B cell (primary cell): Measurements from ENCODE around the gene RNF4. TPM values are rescaled to one million over a fixed set of nuclear protein-coding genes. Genes with fewer than 3 reads are reported as not detected.

Experiments
- ATAC-seq: fragments of 200-7000 bp; cut with Tn5 transposase; one replicate; pipeline ENCODE4 v1.10.0; 2021; ENCODE audit warnings: low read depth, mild to moderate bottlenecking, moderate number of reproducible peaks, moderate library complexity
- CTCF ChIA-PET: fragments of 350-600 bp; sonication (Branson Sonifier 250); formaldehyde crosslinking; loops from one replicate; lab custom pipeline; 2021; ENCODE audit warnings: antibody characterized with exemption, inconsistent platforms; lab: Charles Lee
- POLR2A ChIA-PET: fragments of 350-600 bp; sonication (Branson Sonifier 250); formaldehyde crosslinking; loops from one replicate; lab custom pipeline; 2021; ENCODE audit warnings: antibody characterized with exemption; lab: Charles Lee
- DNase-seq: peaks from one replicate; pipeline ENCODE4 v3.0.0; 2013
- H2AFZ ChIP-seq: 2 replicates; pipeline ENCODE4 v1.6.1; 2012; ENCODE audit warnings: mild to moderate bottlenecking, low read depth, low read length; ENCODE audit not compliant: insufficient read depth, poor library complexity, severe bottlenecking
- H3K27ac ChIP-seq, 2 donors: 1 replicate in 1 of 2; 2 replicates in 1 of 2; pipeline ENCODE4 v1.5.1; 2012 to 2013; ENCODE audit warnings: low read length in 2 of 2, mild to moderate bottlenecking in 2 of 2, moderate library complexity in 1 of 2
- H3K27me3 ChIP-seq, 4 experiments: fragments of 200-600 bp in 1 of 4; sonication (generic) in 1 of 4; replicated peaks in 1 of 4; 1 replicate in 2 of 4; 2 replicates in 2 of 4; pipeline versions ENCODE4 v1.6.1 to v1.7.0; 2013 to 2016; ENCODE audit warnings: low read length in 3 of 4, mild to moderate bottlenecking in 2 of 4, mixed read lengths in 1 of 4, moderate library complexity in 1 of 4; ENCODE audit not compliant: insufficient read depth in 4 of 4, control insufficient read depth in 3 of 4; ENCODE audit errors: control extremely low read depth in 1 of 4
- H3K36me3 ChIP-seq, 2 experiments: replicated peaks in 1 of 2; 1 replicate in 1 of 2; 2 replicates in 1 of 2; pipeline versions ENCODE4 v1.6.1 to v1.7.1; 2013; ENCODE audit warnings: low read length in 1 of 2; ENCODE audit not compliant: insufficient read depth in 2 of 2, control insufficient read depth in 1 of 2; ENCODE audit errors: control extremely low read depth in 1 of 2, extremely low read depth in 1 of 2
- H3K4me1 ChIP-seq, 2 donors: fragments of 200-600 bp in 1 of 2; sonication (generic) in 1 of 2; 1 replicate in 1 of 2; 2 replicates in 1 of 2; pipeline versions ENCODE4 v1.5.1 to v1.6.1; 2013 to 2017; ENCODE audit warnings: low read length in 2 of 2; ENCODE audit not compliant: control insufficient read depth in 2 of 2, insufficient read depth in 2 of 2
- H3K4me2 ChIP-seq: replicated peaks from 2 replicates; pipeline ENCODE3; 2012; ENCODE audit warnings: mild to moderate bottlenecking, low read depth, low read length; ENCODE audit not compliant: poor library complexity, severe bottlenecking
- H3K4me3 ChIP-seq, 5 experiments: fragments of 200-600 bp in 1 of 5; sonication (generic) in 1 of 5; 1 replicate in 3 of 5; 2 replicates in 2 of 5; pipeline versions ENCODE4 v1.5.1 to v1.7.0; 2011 to 2016; ENCODE audit warnings: low read length in 4 of 5, mild to moderate bottlenecking in 4 of 5, low read depth in 2 of 5, control low read depth in 1 of 5, moderate library complexity in 1 of 5; ENCODE audit not compliant: insufficient read depth in 1 of 5; ENCODE audit errors: control extremely low read depth in 1 of 5, extremely low read depth in 1 of 5
- H3K79me2 ChIP-seq: fragments of 200-600 bp; sonication (generic); one replicate; pipeline ENCODE4 v1.6.0; 2016; ENCODE audit warnings: low read length; ENCODE audit not compliant: control insufficient read depth, insufficient read depth
- H3K9ac ChIP-seq: fragments of 200-600 bp; sonication (generic); 2 replicates; pipeline ENCODE4 v1.6.1; 2017; ENCODE audit warnings: mild to moderate bottlenecking, low read length, moderate library complexity
- H3K9me3 ChIP-seq, 3 donors: one replicate each; pipeline versions ENCODE4 v1.6.1 to v1.7.1; 2013; ENCODE audit warnings: low read length in 2 of 3; ENCODE audit not compliant: control insufficient read depth in 2 of 3, insufficient read depth in 1 of 3; ENCODE audit errors: control extremely low read depth in 1 of 3
- H4K20me1 ChIP-seq: 2 replicates; pipeline ENCODE4 v1.6.0; 2012; ENCODE audit warnings: mild to moderate bottlenecking, low read length; ENCODE audit not compliant: insufficient read depth, control insufficient read depth, poor library complexity, severe bottlenecking
- H3K27ac Mint-ChIP-seq: one replicate; pipeline ENCODE4 v1.8.0; 2021; ENCODE audit warnings: mixed read lengths
- H3K27me3 Mint-ChIP-seq: one replicate; pipeline ENCODE4 v1.8.0; 2021; ENCODE audit warnings: mixed read lengths
- H3K4me1 Mint-ChIP-seq: one replicate; pipeline ENCODE4 v1.8.0; 2021; ENCODE audit warnings: mixed read lengths
- H3K4me3 Mint-ChIP-seq: one replicate; pipeline ENCODE4 v1.8.0; 2021; ENCODE audit warnings: mixed read lengths
- H3K9me3 Mint-ChIP-seq: one replicate; pipeline ENCODE4 v1.8.0; 2022; ENCODE audit warnings: mixed read lengths; ENCODE audit not compliant: insufficient read depth
- EZH2 ChIP-seq: IDR thresholded peaks from 2 replicates; pipeline ENCODE4 v1.6.1; 2012; ENCODE audit warnings: borderline replicate concordance, low read depth, mild to moderate bottlenecking, moderate library complexity, low read length; ENCODE audit not compliant: insufficient read depth, poor library complexity, severe bottlenecking
- WGBS: methylation state at CpG from one replicate; pipeline ENCODE4 v1.1.5; 2013; ENCODE audit warnings: missing lambda C conversion rate; ENCODE audit not compliant: insufficient coverage; 5-methylcytosine and 5-hydroxymethylcytosine counted together
- intact Hi-C: fragments of 100-400 bp; cut with micrococcal nuclease; formaldehyde crosslinking; loops from one replicate; pipeline ENCODE4 v1.10.0; 2022
- polyA plus RNA-seq: library from polyadenylated mRNA; depleted of rRNA; stranded (reverse); fragments of >200 nt; gene quantifications from 2 replicates; pipeline ENCODE4 v1.2.3, GENCODE V29; 2012
- total RNA-seq, 2 donors: library from RNA; stranded (reverse); fragments of 120-200 nt in 1 of 2; gene quantifications; 1 replicate in 1 of 2; 2 replicates in 1 of 2; pipeline versions ENCODE4 v1.2.3 to v1.2.4, GENCODE V29; 2013 to 2022
- TF ChIP-seq, protein P1 (sequence below): fragments of 200-600 bp; IDR thresholded peaks from one replicate; pipeline ENCODE4 v1.8.0; 2022; ENCODE audit warnings: antibody characterized with exemption, mild to moderate bottlenecking

Gene RNF4
- total and polyA plus RNA-seq, 2 donors (not counting 1 experiment from before 2014, with no cell fraction given): 61.8 to 95.2 TPM

- ATAC-seq (no peak), DNase-seq (no peak)
- TF ChIP-seq, protein P1, sequence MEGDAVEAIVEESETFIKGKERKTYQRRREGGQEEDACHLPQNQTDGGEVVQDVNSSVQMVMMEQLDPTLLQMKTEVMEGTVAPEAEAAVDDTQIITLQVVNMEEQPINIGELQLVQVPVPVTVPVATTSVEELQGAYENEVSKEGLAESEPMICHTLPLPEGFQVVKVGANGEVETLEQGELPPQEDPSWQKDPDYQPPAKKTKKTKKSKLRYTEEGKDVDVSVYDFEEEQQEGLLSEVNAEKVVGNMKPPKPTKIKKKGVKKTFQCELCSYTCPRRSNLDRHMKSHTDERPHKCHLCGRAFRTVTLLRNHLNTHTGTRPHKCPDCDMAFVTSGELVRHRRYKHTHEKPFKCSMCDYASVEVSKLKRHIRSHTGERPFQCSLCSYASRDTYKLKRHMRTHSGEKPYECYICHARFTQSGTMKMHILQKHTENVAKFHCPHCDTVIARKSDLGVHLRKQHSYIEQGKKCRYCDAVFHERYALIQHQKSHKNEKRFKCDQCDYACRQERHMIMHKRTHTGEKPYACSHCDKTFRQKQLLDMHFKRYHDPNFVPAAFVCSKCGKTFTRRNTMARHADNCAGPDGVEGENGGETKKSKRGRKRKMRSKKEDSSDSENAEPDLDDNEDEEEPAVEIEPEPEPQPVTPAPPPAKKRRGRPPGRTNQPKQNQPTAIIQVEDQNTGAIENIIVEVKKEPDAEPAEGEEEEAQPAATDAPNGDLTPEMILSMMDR: no peak
- no peak for TF ChIP-seq EZH2
- Histone ChIP-seq H4K20me1 (no peaks in the 10 kb centered on the region), H3K36me3 (no peaks in the 10 kb centered on the region), H3K9ac (no peak overlapping the region), H3K4me2 (no peak overlapping the region), H2AFZ (no peak overlapping the region), H3K27me3 (no peaks in the 10 kb centered on the region), H3K79me2 (no peaks in the 10 kb centered on the region), H3K27ac (no peak overlapping the region), H3K9me3 (no peaks in the 10 kb centered on the region), H3K4me3 (no peak overlapping the region), H3K4me1 (no peaks in the 10 kb centered on the region)
- H3K4me1 Mint-ChIP-seq: no peaks in the 10 kb centered on the region
- POLR2A ChIA-PET: no interaction called here
- WGBS: 87% methylated on average over 16 of the region's 16 CpGs
- intact Hi-C loops: no loop called here
- no peaks in the 10 kb centered on the region for H3K27me3 Mint-ChIP-seq
- no peak overlapping the region for H3K4me3 Mint-ChIP-seq
- no peak overlapping the region for H3K27ac Mint-ChIP-seq
- no peaks in the 10 kb centered on the region for H3K9me3 Mint-ChIP-seq
- CTCF ChIA-PET: no interaction called here
These were observed 18.4 kb upstream of the RNF4 start for GRCh38 chr4:2450394-2451035.

DNA sequence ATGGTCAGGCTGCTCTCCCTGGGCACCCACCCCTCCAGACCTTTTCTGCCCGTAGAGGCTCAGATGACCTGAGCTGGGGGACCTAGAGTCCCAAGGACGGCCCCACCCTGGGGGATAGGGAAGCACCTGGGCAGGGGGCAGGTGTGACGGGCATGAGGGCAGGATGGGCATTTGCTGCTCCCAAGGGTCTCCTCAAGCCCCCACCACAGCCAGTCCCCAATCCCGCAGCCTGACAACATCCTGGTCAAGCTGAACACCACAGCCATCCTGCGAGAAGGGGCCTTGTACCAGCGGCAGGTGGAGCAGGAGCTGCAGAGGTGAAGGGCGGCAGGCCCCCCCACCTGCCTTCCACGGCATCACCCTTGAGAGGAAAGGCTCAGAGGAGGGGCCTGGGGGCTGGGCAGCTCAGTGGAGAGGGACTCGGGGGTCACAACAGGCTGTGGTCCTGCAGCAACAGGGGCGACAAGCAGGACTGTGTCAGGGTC lies 17.8 kb upstream of the RNF4 start:
- ATAC-seq (no peak), DNase-seq (no peak)
- H4K20me1 ChIP-seq: no peaks in the 10 kb centered on the region
- intact Hi-C loops: no loop called here
- no peak overlapping the region for H2AFZ ChIP-seq
- ChIA-PET POLR2A (no interaction called here), CTCF (no interaction called here)
- no peaks in the 10 kb centered on the region for H3K79me2 ChIP-seq
- TF ChIP-seq EZH2: no peak
- TF ChIP-seq, protein P1: no peak
- Mint-ChIP-seq H3K9me3 (no peaks in the 10 kb centered on the region), H3K27me3 (no peaks in the 10 kb centered on the region), H3K4me1 (no peaks in the 10 kb centered on the region), H3K4me3 (no peak overlapping the region), H3K27ac (no peak overlapping the region)
- H3K27ac ChIP-seq: no peak overlapping the region
- H3K9ac ChIP-seq: no peak overlapping the region
- no peaks in the 10 kb centered on the region for H3K27me3 ChIP-seq
- no peaks in the 10 kb centered on the region for H3K9me3 ChIP-seq
- H3K4me2 ChIP-seq: no peak overlapping the region
- 79% methylated on average over 8 of the region's 10 CpGs for WGBS
- no peaks in the 10 kb centered on the region for H3K4me1 ChIP-seq
- H3K36me3 ChIP-seq: no peaks in the 10 kb centered on the region
- no peak overlapping the region for H3K4me3 ChIP-seq
